IMR-90 (cell line): Measurements from ENCODE around the gene CNTFR. TPM values are rescaled to one million over a fixed set of nuclear protein-coding genes. Genes with fewer than 3 reads are reported as not detected.

ENCODE experiments used
- ATAC-seq: fragments of 200-7000 bp; cut with Tn5 transposase; 2 replicates; pipeline ENCODE4 v1.9.1; 2020; ENCODE audit warnings: low read depth, mild to moderate bottlenecking, moderate library complexity
- BruUV-seq: library from RNA; stranded (reverse); fragments of 400-500 nt; replicated peaks from 2 replicates; lab custom pipeline; 2021; lab: Mats Ljungman, UMichigan
- CTCF ChIA-PET: fragments of 300-600 bp; formaldehyde crosslinking; extraction: SDS; loops from one replicate; lab custom pipeline; 2021; ENCODE audit warnings: antibody characterized with exemption; lab: Yijun Ruan, JAX
- POLR2A ChIA-PET: fragments of 300-600 bp; sonication (Branson Sonifier 250); formaldehyde crosslinking; loops from one replicate; lab custom pipeline; 2022; ENCODE audit warnings: antibody characterized with exemption; ENCODE audit not compliant: unreplicated experiment; lab: Charles Lee
- DNase-seq: peaks from one replicate; pipeline ENCODE4 v3.0.0; 2013
- H2AFZ ChIP-seq: replicated peaks from 2 replicates; pipeline ENCODE3; 2013; ENCODE audit warnings: low read length, mild to moderate bottlenecking; ENCODE audit not compliant: poor library complexity
- H2AK5ac ChIP-seq: 2 replicates; pipeline ENCODE4 v1.6.1; 2013; ENCODE audit warnings: low read depth, low read length, inconsistent platforms
- H2AK9ac ChIP-seq: replicated peaks from 2 replicates; pipeline ENCODE3; 2013; ENCODE audit warnings: mild to moderate bottlenecking, low read depth, low read length, moderate library complexity; ENCODE audit not compliant: poor library complexity
- H2BK120ac ChIP-seq: 2 replicates; pipeline ENCODE4 v1.6.1; 2013; ENCODE audit warnings: low read depth, low read length, inconsistent platforms
- H2BK15ac ChIP-seq: 3 replicates; pipeline ENCODE4 v1.6.1; 2013; ENCODE audit warnings: low read depth, low read length, inconsistent platforms
- H2BK20ac ChIP-seq: 2 replicates; pipeline ENCODE4 v1.6.1; 2013; ENCODE audit warnings: low read depth, mild to moderate bottlenecking, inconsistent platforms, low read length, moderate library complexity
- H2BK5ac ChIP-seq: 2 replicates; pipeline ENCODE4 v1.6.1; 2013; ENCODE audit warnings: mild to moderate bottlenecking, low read depth, low read length, inconsistent platforms; ENCODE audit not compliant: poor library complexity, severe bottlenecking
- H3K14ac ChIP-seq: replicated peaks from 2 replicates; pipeline ENCODE4 v1.6.1; 2013; ENCODE audit warnings: low read depth, low read length, inconsistent platforms
- H3K18ac ChIP-seq: 2 replicates; pipeline ENCODE4 v1.6.1; 2013; ENCODE audit warnings: low read depth, low read length, control low read depth
- H3K23ac ChIP-seq: 2 replicates; pipeline ENCODE4 v1.6.1; 2013; ENCODE audit warnings: low read depth, low read length, inconsistent platforms
- H3K27ac ChIP-seq: 2 replicates; pipeline ENCODE4 v1.5.1; 2013; ENCODE audit warnings: mild to moderate bottlenecking, control low read depth, low read length; ENCODE audit not compliant: insufficient read depth
- H3K27me3 ChIP-seq: 2 replicates; pipeline ENCODE4 v1.6.1; 2013; ENCODE audit warnings: low read length; ENCODE audit not compliant: control insufficient read depth, insufficient read depth
- H3K36me3 ChIP-seq: 2 replicates; pipeline ENCODE4 v1.6.1; 2013; ENCODE audit warnings: low read length, mixed read lengths; ENCODE audit not compliant: control insufficient read depth, insufficient read depth
- H3K4ac ChIP-seq: 2 replicates; pipeline ENCODE4 v1.6.1; 2013; ENCODE audit warnings: low read depth, low read length, inconsistent platforms
- H3K4me1 ChIP-seq: 2 replicates; pipeline ENCODE4 v1.6.1; 2013; ENCODE audit warnings: low read length, mixed read lengths; ENCODE audit not compliant: control insufficient read depth, insufficient read depth
- H3K4me2 ChIP-seq: 2 replicates; pipeline ENCODE4 v1.6.1; 2013; ENCODE audit warnings: low read depth, mild to moderate bottlenecking, control low read depth, low read length, moderate library complexity
- H3K4me3 ChIP-seq: 2 replicates; pipeline ENCODE4 v1.5.1; 2013; ENCODE audit warnings: low read depth, mild to moderate bottlenecking, control low read depth, low read length, moderate library complexity; ENCODE audit not compliant: insufficient read depth
- H3K56ac ChIP-seq: 2 replicates; pipeline ENCODE4 v1.6.1; 2013; ENCODE audit warnings: low read length, inconsistent platforms; ENCODE audit not compliant: insufficient read depth; ENCODE audit errors: extremely low read depth
- H3K79me1 ChIP-seq, 2 experiments: 2 replicates each; pipeline ENCODE4 v1.6.1; 2013; ENCODE audit warnings: low read length in 2 of 2, inconsistent platforms in 1 of 2, low read depth in 1 of 2
- H3K9ac ChIP-seq: 2 replicates; pipeline ENCODE4 v1.6.1; 2013; ENCODE audit warnings: low read depth, low read length, control low read depth
- H3K9me1 ChIP-seq: 2 replicates; pipeline ENCODE4 v1.6.1; 2013; ENCODE audit warnings: low read length, inconsistent platforms; ENCODE audit not compliant: insufficient read depth
- H3K9me3 ChIP-seq: 2 replicates; pipeline ENCODE4 v1.6.1; 2013; ENCODE audit warnings: low read length; ENCODE audit not compliant: control insufficient read depth, insufficient read depth
- H4K20me1 ChIP-seq: 2 replicates; pipeline ENCODE4 v1.6.1; 2013; ENCODE audit warnings: low read length, inconsistent platforms; ENCODE audit not compliant: insufficient read depth
- H4K5ac ChIP-seq: 2 replicates; pipeline ENCODE4 v1.6.1; 2013; ENCODE audit warnings: mild to moderate bottlenecking, low read depth, low read length, control low read depth
- H4K8ac ChIP-seq, 2 experiments: 2 replicates each; pipeline ENCODE4 v1.6.1; 2013; ENCODE audit warnings: low read depth in 2 of 2, low read length in 2 of 2, control low read depth in 1 of 2, inconsistent platforms in 1 of 2
- H4K91ac ChIP-seq: 2 replicates; pipeline ENCODE4 v1.6.1; 2013; ENCODE audit warnings: low read depth, low read length, inconsistent platforms; ENCODE audit not compliant: insufficient read depth
- BHLHE40 ChIP-seq: fragments of 150-350 bp; IDR thresholded peaks from 2 replicates; pipeline ENCODE4 v1.6.1; 2016; ENCODE audit warnings: mild to moderate bottlenecking, low read depth, low read length
- CEBPB ChIP-seq: IDR thresholded peaks from 2 replicates; pipeline ENCODE4 v1.6.1; 2012; ENCODE audit warnings: low read depth, low read length, improper control_type of control experiment
- CHD1 ChIP-seq: IDR thresholded peaks from 2 replicates; pipeline ENCODE4 v1.6.1; 2012; ENCODE audit warnings: low read depth, low read length, improper control_type of control experiment
- MAFK ChIP-seq: IDR thresholded peaks from 2 replicates; pipeline ENCODE4 v1.6.1; 2012; ENCODE audit warnings: low read depth, low read length, improper control_type of control experiment
- MXI1 ChIP-seq: IDR thresholded peaks from 2 replicates; pipeline ENCODE4 v1.6.1; 2012; ENCODE audit warnings: low read depth, mild to moderate bottlenecking, low read length, moderate library complexity, borderline replicate concordance
- NFE2L2 ChIP-seq: fragments of 150-350 bp; IDR thresholded peaks from 2 replicates; pipeline ENCODE4 v1.6.1; 2016; ENCODE audit warnings: low read depth, mild to moderate bottlenecking, low read length
- POLR2A ChIP-seq: IDR thresholded peaks from 2 replicates; pipeline ENCODE4 v1.6.1; 2012; ENCODE audit warnings: mild to moderate bottlenecking, low read depth, low read length
- RCOR1 ChIP-seq: IDR thresholded peaks from 2 replicates; pipeline ENCODE4 v1.6.1; 2012; ENCODE audit warnings: mild to moderate bottlenecking, low read length, improper control_type of control experiment; ENCODE audit not compliant: insufficient replicate concordance
- RFX5 ChIP-seq: IDR thresholded peaks from 2 replicates; pipeline ENCODE4 v1.8.0; 2012; ENCODE audit warnings: low read depth, mild to moderate bottlenecking, low read length, moderate library complexity
- SMC3 ChIP-seq: fragments of 150-350 bp; IDR thresholded peaks from 2 replicates; pipeline ENCODE4 v1.6.1; 2016; ENCODE audit warnings: low read depth, mild to moderate bottlenecking, antibody characterized with exemption, low read length, moderate library complexity
- WGBS, 2 experiments: methylation state at CpG; one replicate each; pipeline versions ENCODE4 v1.1.5 to v1.1.7; 2013; ENCODE audit warnings: missing lambda C conversion rate in 2 of 2; ENCODE audit not compliant: insufficient read length in 1 of 2; ENCODE audit errors: extremely low coverage in 2 of 2; 5-methylcytosine and 5-hydroxymethylcytosine counted together
- dilution Hi-C: fragments of 300-500 bp; cut with HindIII; formaldehyde crosslinking; loops from one replicate; pipeline ENCODE4 v1.14.3; 2018; ENCODE audit warnings: low sequenced_read_pairs; ENCODE audit not compliant: unreplicated experiment
- in situ Hi-C: fragments of 300-500 bp; cut with MboI; formaldehyde crosslinking; loops from 3 replicates; pipeline ENCODE4 v1.14.3; 2019; ENCODE audit warnings: low sequenced_read_pairs, inconsistent platforms, mixed read lengths
- intact Hi-C: fragments of 100-400 bp; cut with micrococcal nuclease; formaldehyde crosslinking; loops from 2 replicates; pipeline ENCODE4 v1.10.0; 2022
- polyA plus RNA-seq, 3 experiments: library from polyadenylated mRNA; depleted of rRNA; stranded (reverse); fragments of >200 nt; gene quantifications; 2 replicates each; pipeline ENCODE4 v1.2.3, GENCODE V29; 2012; ENCODE audit warnings: low replicate concordance in 1 of 3
- total RNA-seq: library from RNA; depleted of rRNA; stranded (reverse); fragments of >200 nt; gene quantifications from 2 replicates; pipeline ENCODE4 v1.2.3, GENCODE V29; 2012
- TF ChIP-seq, protein P1 (sequence below): conservative IDR thresholded peaks from 2 replicates; pipeline ENCODE4 v1.5.1; 2012; ENCODE audit warnings: mild to moderate bottlenecking, low read depth, low read length, improper control_type of control experiment
- TF ChIP-seq, protein P2 (sequence below): fragments of 150-350 bp; IDR thresholded peaks from 2 replicates; pipeline ENCODE4 v1.6.1; 2016; ENCODE audit warnings: low read depth, mild to moderate bottlenecking, low read length, moderate library complexity, borderline replicate concordance
- TF ChIP-seq, protein P3 (sequence below): fragments of 150-350 bp; IDR thresholded peaks from 2 replicates; pipeline ENCODE4 v1.6.1; 2017; ENCODE audit warnings: mild to moderate bottlenecking, antibody characterized with exemption, low read length, low read depth

Gene CNTFR
- total and polyA plus RNA-seq, 2 of the 4 experiments (the other 2 are of a cell fraction): not detected

DNA sequence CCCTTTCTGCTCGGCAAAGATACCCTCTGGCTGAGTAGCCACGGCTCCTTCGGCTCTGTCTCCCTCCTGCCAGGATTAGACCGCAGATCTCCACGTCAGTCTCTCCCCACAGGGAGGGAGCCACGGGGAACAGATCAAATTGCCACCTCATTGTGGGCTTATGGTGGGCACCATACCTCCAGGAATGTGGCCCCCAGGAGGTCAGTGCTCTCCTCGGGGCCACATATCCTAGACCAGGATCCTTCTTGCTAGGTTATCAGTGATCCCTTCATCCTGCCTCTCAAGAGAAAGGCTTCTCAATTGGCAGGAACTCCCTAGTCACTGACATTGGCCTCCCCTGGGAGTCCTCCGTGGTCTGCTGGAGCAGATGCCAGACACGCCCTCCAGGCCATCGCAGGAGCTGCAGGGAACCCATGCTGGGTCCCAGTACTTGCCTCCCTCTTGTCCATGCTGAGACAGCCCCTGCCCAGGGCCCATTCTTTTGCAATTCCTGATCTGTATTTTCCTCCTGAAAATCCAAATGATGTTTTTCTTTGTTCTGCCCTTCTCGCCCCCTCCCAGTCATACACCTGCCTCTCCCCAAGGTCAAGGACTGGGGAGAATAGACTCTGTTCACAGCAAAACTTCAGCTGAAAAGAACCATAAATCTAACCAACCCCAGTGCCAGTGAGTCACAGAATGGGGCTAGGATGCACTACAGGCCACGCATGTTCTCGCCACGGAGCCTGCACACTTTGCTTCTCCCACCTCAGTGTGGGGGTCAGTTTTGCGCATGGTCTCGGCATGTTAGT lies 35.1 kb downstream of the CNTFR start:
- intact Hi-C loops (no loop called here), in situ Hi-C loops (loop anchor here (5.0 kb wide), 1 partner anchor 43 kb away; no protein-coding TSS in a partner anchor), dilution Hi-C loops (no loop called here)
- TF ChIP-seq RCOR1: no peak
- TF ChIP-seq CHD1: no peak
- TF ChIP-seq POLR2A: no peak
- TF ChIP-seq NFE2L2: no peak
- no peak for TF ChIP-seq SMC3
- TF ChIP-seq MAFK: no peak
- TF ChIP-seq, protein P1, sequence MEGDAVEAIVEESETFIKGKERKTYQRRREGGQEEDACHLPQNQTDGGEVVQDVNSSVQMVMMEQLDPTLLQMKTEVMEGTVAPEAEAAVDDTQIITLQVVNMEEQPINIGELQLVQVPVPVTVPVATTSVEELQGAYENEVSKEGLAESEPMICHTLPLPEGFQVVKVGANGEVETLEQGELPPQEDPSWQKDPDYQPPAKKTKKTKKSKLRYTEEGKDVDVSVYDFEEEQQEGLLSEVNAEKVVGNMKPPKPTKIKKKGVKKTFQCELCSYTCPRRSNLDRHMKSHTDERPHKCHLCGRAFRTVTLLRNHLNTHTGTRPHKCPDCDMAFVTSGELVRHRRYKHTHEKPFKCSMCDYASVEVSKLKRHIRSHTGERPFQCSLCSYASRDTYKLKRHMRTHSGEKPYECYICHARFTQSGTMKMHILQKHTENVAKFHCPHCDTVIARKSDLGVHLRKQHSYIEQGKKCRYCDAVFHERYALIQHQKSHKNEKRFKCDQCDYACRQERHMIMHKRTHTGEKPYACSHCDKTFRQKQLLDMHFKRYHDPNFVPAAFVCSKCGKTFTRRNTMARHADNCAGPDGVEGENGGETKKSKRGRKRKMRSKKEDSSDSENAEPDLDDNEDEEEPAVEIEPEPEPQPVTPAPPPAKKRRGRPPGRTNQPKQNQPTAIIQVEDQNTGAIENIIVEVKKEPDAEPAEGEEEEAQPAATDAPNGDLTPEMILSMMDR: no peak
- TF ChIP-seq BHLHE40: no peak
- no peak for TF ChIP-seq MXI1
- TF ChIP-seq, protein P2, sequence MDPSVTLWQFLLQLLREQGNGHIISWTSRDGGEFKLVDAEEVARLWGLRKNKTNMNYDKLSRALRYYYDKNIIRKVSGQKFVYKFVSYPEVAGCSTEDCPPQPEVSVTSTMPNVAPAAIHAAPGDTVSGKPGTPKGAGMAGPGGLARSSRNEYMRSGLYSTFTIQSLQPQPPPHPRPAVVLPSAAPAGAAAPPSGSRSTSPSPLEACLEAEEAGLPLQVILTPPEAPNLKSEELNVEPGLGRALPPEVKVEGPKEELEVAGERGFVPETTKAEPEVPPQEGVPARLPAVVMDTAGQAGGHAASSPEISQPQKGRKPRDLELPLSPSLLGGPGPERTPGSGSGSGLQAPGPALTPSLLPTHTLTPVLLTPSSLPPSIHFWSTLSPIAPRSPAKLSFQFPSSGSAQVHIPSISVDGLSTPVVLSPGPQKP: no peak
- no peak for TF ChIP-seq CEBPB
- TF ChIP-seq, protein P3, sequence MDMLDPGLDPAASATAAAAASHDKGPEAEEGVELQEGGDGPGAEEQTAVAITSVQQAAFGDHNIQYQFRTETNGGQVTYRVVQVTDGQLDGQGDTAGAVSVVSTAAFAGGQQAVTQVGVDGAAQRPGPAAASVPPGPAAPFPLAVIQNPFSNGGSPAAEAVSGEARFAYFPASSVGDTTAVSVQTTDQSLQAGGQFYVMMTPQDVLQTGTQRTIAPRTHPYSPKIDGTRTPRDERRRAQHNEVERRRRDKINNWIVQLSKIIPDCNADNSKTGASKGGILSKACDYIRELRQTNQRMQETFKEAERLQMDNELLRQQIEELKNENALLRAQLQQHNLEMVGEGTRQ: no peak
- no peak for TF ChIP-seq RFX5
- no peak overlapping the region for H3K4ac ChIP-seq
- CTCF ChIA-PET: interaction anchor here (1.3 kb wide), 1 partner anchor 37 kb away, joined by 4 read pairs; no protein-coding TSS in a partner anchor
- H3K14ac ChIP-seq: no peak overlapping the region
- ATAC-seq: no peak
- no peak overlapping the region for H4K5ac ChIP-seq
- no peak overlapping the region for H3K4me2 ChIP-seq
- H3K4me3 ChIP-seq: no peak overlapping the region
- no peak overlapping the region for H3K56ac ChIP-seq
- H2AK5ac ChIP-seq: no peak overlapping the region
- no peak overlapping the region for H2BK15ac ChIP-seq
- no peak overlapping the region for H2BK20ac ChIP-seq
- H4K8ac ChIP-seq: no peak overlapping the region
- H3K18ac ChIP-seq: no peak overlapping the region
- H2AFZ ChIP-seq: no peak overlapping the region
- DNase-seq: no peak
- no peaks in the 10 kb centered on the region for H3K79me1 ChIP-seq
- no peak overlapping the region for H2AK9ac ChIP-seq
- no peak overlapping the region for H4K91ac ChIP-seq
- H3K9ac ChIP-seq: no peak overlapping the region
- POLR2A ChIA-PET: no interaction called here
- H3K36me3 ChIP-seq: no peaks in the 10 kb centered on the region
- no peak overlapping the region for H3K27ac ChIP-seq
- H3K4me1 ChIP-seq: peaks cover under 1% of the 10 kb centered on the region; the same call in 1 of the 2 replicates
- H2BK5ac ChIP-seq: no peak overlapping the region
- peaks cover 63% of the 10 kb centered on the region for H3K27me3 ChIP-seq
- H3K9me1 ChIP-seq: no peaks in the 10 kb centered on the region
- no peak overlapping the region for H3K23ac ChIP-seq
- no peaks in the 10 kb centered on the region for H4K20me1 ChIP-seq
- no peak overlapping the region for H2BK120ac ChIP-seq
- BruUV-seq: no TSS peak
- no peaks in the 10 kb centered on the region for H3K9me3 ChIP-seq
- WGBS, 2 experiments: 54% methylated on average over 4 of the region's 16 CpGs; no CpG with 5 or more reads in 1 of the 2 experiments
